ENCODE data around the gene GPR55. TPM values are rescaled to one million over a fixed set of nuclear protein-coding genes. Genes with fewer than 3 reads are reported as not detected.

The GPR55 gene
- total RNA-seq, 2 donors from 2014 or later, result 2.6 to 7.5 TPM

GRCh38 chr2:230891064-230891463, 34.0 kb downstream of the GPR55 start:
- Mint-ChIP-seq H3K4me3 (no peak overlapping the region), H3K27me3 (ENCODE audit: insufficient read depth) (peaks cover 6% of the 10 kb centered on the region), H3K4me1 (peaks cover 4% of the 10 kb centered on the region), H3K9me3 (peaks cover 3% of the 10 kb centered on the region), H3K36me3 (ENCODE audit: low read depth) (no peaks in the 10 kb centered on the region), H3K27ac (no peak overlapping the region)
- Histone ChIP-seq H3K27me3 (ENCODE audit: control insufficient read depth, insufficient read depth, low read length, poor library complexity, severe bottlenecking) (no peaks in the 10 kb centered on the region), H3K9ac (ENCODE audit: extremely low read depth, low read length, poor library complexity, severe bottlenecking) (no peak overlapping the region), H3K4me3 (ENCODE audit: low read length) (no peak overlapping the region), H3K27ac (ENCODE audit: low read depth, low read length) (no peak overlapping the region), H3K9me3 (ENCODE audit: control insufficient read depth, low read length) (no peaks in the 10 kb centered on the region), H3K36me3 (ENCODE audit: control insufficient read depth, insufficient read depth, low read length) (no peaks in the 10 kb centered on the region), H3K4me1 (ENCODE audit: control insufficient read depth, insufficient read depth, low read length) (peaks cover 3% of the 10 kb centered on the region)
- DNase-seq, result no peak
- no peak for TF ChIP-seq CTCF (conservative IDR thresholded peaks at IDR 0.05)
- 67 to 90% methylated on average over 2 to 5 of the region's 5 CpGs for WGBS, 2 experiments (ENCODE audit: insufficient coverage in 1 of 2, insufficient read length in 1 of 2)

GRCh38 chr2:230890646-230891045, 34.4 kb downstream of the GPR55 start:
- 93 to 100% methylated on average over 2 to 4 of the region's 4 CpGs for WGBS, 2 experiments (ENCODE audit: insufficient coverage in 1 of 2, insufficient read length in 1 of 2)
- Histone ChIP-seq H3K4me3 (ENCODE audit: low read length) (no peak overlapping the region), H3K9ac (ENCODE audit: extremely low read depth, low read length, poor library complexity, severe bottlenecking) (no peak overlapping the region), H3K27me3 (ENCODE audit: control insufficient read depth, insufficient read depth, low read length, poor library complexity, severe bottlenecking) (no peaks in the 10 kb centered on the region), H3K36me3 (ENCODE audit: control insufficient read depth, insufficient read depth, low read length) (no peaks in the 10 kb centered on the region), H3K4me1 (ENCODE audit: control insufficient read depth, insufficient read depth, low read length) (no peaks in the 10 kb centered on the region), H3K27ac (ENCODE audit: low read depth, low read length) (no peak overlapping the region), H3K9me3 (ENCODE audit: control insufficient read depth, low read length) (no peaks in the 10 kb centered on the region)
- Mint-ChIP-seq H3K27me3 (ENCODE audit: insufficient read depth) (peaks cover 6% of the 10 kb centered on the region), H3K4me1 (peaks cover 1% of the 10 kb centered on the region), H3K27ac (no peak overlapping the region), H3K9me3 (peaks cover 3% of the 10 kb centered on the region), H3K4me3 (no peak overlapping the region), H3K36me3 (ENCODE audit: low read depth) (no peaks in the 10 kb centered on the region)
- DNase-seq, result no peak
- TF ChIP-seq CTCF (conservative IDR thresholded peaks at IDR 0.05), result no peak

- Mint-ChIP-seq H3K36me3 (ENCODE audit: low read depth) (no peaks in the 10 kb centered on the region), H3K27ac (no peak overlapping the region), H3K4me1 (peaks cover 1% of the 10 kb centered on the region), H3K4me3 (no peak overlapping the region), H3K27me3 (ENCODE audit: insufficient read depth) (peaks cover 6% of the 10 kb centered on the region), H3K9me3 (peaks cover 3% of the 10 kb centered on the region)
- Histone ChIP-seq H3K27ac (ENCODE audit: low read depth, low read length) (no peak overlapping the region), H3K9ac (ENCODE audit: extremely low read depth, low read length, poor library complexity, severe bottlenecking) (no peak overlapping the region), H3K27me3 (ENCODE audit: control insufficient read depth, insufficient read depth, low read length, poor library complexity, severe bottlenecking) (no peaks in the 10 kb centered on the region), H3K9me3 (ENCODE audit: control insufficient read depth, low read length) (no peaks in the 10 kb centered on the region), H3K36me3 (ENCODE audit: control insufficient read depth, insufficient read depth, low read length) (no peaks in the 10 kb centered on the region), H3K4me3 (ENCODE audit: low read length) (no peak overlapping the region), H3K4me1 (ENCODE audit: control insufficient read depth, insufficient read depth, low read length) (no peaks in the 10 kb centered on the region)
- WGBS, 2 experiments (ENCODE audit: insufficient coverage in 1 of 2, insufficient read length in 1 of 2), result 91 to 95% methylated on average over 12 to 22 of the region's 22 CpGs
- no peak for TF ChIP-seq CTCF (conservative IDR thresholded peaks at IDR 0.05)
- DNase-seq, result no peak
Observed at GRCh38 chr2:230889911-230890601, 35.0 kb downstream of the GPR55 start.

Measured in endodermal cell (in vitro differentiated cells).